ENCODE data around the gene SYNJ1. TPM values are rescaled to one million over a fixed set of nuclear protein-coding genes. Genes with fewer than 3 reads are reported as not detected.

Gene SYNJ1
- total and polyA plus RNA-seq, 9 of the 15 experiments (the other 6 are each of a cell fraction or from before 2014, with no cell fraction given) = 2.4 to 10.6 (median 5.6) TPM

DNA sequence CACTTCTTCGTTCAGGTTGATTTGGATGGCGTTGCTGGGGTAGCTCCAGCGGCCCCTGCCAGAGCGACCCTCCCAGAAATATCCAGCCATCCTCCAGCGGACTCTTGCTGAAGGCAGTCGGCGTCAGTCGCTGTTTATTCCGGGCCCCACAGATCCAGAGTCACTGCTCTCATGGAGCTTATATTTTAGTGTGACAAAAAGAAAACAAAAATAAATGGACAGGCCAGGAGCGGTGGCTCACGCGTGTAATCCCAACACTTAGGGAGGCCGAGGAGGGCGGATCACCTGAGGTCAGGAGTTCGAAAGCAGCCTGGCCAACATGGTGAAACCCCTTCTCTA is 114.8 kb downstream of the SYNJ1 start (continued):
- TF ChIP-seq, protein P1, sequence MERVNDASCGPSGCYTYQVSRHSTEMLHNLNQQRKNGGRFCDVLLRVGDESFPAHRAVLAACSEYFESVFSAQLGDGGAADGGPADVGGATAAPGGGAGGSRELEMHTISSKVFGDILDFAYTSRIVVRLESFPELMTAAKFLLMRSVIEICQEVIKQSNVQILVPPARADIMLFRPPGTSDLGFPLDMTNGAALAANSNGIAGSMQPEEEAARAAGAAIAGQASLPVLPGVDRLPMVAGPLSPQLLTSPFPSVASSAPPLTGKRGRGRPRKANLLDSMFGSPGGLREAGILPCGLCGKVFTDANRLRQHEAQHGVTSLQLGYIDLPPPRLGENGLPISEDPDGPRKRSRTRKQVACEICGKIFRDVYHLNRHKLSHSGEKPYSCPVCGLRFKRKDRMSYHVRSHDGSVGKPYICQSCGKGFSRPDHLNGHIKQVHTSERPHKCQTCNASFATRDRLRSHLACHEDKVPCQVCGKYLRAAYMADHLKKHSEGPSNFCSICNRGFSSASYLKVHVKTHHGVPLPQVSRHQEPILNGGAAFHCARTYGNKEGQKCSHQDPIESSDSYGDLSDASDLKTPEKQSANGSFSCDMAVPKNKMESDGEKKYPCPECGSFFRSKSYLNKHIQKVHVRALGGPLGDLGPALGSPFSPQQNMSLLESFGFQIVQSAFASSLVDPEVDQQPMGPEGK (CRISPR knock-in tag; IDR thresholded peaks at IDR 0.05; ENCODE audit: borderline replicate concordance) = no peak
- TF ChIP-seq POU5F1 (IDR thresholded peaks at IDR 0.05; ENCODE audit: borderline replicate concordance, low read depth, low read length, partially characterized antibody) = no peak
- TF ChIP-seq EGR1 (conservative IDR thresholded peaks at IDR 0.05) = no peak
- TF ChIP-seq ZNF780A (CRISPR knock-in tag; IDR thresholded peaks at IDR 0.05) = no peak
- TF ChIP-seq ZNF644 (tag; IDR thresholded peaks at IDR 0.05; ENCODE audit: low read depth) = peak; percentile 60; the same call in 1 of the 2 replicates
- 0 out of 2 replicates have a peak, but pooled peaks have one; percentile 14 for TF ChIP-seq SUPT5H (IDR thresholded peaks at IDR 0.05)
- TF ChIP-seq CBX8 (IDR thresholded peaks at IDR 0.05; ENCODE audit: borderline replicate concordance, extremely low read depth, low read depth, low read length, poor library complexity, severe bottlenecking) = no peak
- TF ChIP-seq HIVEP1 (CRISPR knock-in tag; IDR thresholded peaks at IDR 0.05) = no peak
- TF ChIP-seq ZNF551 (CRISPR knock-in tag; IDR thresholded peaks at IDR 0.05) = no peak
- TF ChIP-seq, protein P2, sequence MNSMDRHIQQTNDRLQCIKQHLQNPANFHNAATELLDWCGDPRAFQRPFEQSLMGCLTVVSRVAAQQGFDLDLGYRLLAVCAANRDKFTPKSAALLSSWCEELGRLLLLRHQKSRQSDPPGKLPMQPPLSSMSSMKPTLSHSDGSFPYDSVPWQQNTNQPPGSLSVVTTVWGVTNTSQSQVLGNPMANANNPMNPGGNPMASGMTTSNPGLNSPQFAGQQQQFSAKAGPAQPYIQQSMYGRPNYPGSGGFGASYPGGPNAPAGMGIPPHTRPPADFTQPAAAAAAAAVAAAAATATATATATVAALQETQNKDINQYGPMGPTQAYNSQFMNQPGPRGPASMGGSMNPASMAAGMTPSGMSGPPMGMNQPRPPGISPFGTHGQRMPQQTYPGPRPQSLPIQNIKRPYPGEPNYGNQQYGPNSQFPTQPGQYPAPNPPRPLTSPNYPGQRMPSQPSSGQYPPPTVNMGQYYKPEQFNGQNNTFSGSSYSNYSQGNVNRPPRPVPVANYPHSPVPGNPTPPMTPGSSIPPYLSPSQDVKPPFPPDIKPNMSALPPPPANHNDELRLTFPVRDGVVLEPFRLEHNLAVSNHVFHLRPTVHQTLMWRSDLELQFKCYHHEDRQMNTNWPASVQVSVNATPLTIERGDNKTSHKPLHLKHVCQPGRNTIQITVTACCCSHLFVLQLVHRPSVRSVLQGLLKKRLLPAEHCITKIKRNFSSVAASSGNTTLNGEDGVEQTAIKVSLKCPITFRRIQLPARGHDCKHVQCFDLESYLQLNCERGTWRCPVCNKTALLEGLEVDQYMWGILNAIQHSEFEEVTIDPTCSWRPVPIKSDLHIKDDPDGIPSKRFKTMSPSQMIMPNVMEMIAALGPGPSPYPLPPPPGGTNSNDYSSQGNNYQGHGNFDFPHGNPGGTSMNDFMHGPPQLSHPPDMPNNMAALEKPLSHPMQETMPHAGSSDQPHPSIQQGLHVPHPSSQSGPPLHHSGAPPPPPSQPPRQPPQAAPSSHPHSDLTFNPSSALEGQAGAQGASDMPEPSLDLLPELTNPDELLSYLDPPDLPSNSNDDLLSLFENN (IDR thresholded peaks at IDR 0.05; ENCODE audit: low read depth in 2 of 2, low read length in 2 of 2) = no peak
- no peak for TF ChIP-seq TRIM24 (IDR thresholded peaks at IDR 0.05)
- no peak for TF ChIP-seq ZFP1 (CRISPR knock-in tag; IDR thresholded peaks at IDR 0.05)
- no peak for TF ChIP-seq MCM2 (IDR thresholded peaks at IDR 0.05; ENCODE audit: low read depth)
- no peak for TF ChIP-seq FOS (IDR thresholded peaks at IDR 0.05; ENCODE audit: extremely low read depth, insufficient read length)
- TF ChIP-seq NELFE (IDR thresholded peaks at IDR 0.05; ENCODE audit: insufficient read depth, insufficient read length) = no peak
- TF ChIP-seq GATA2 (CRISPR knock-in tag; IDR thresholded peaks at IDR 0.05) = no peak
- no peak for TF ChIP-seq TBL1XR1 (IDR thresholded peaks at IDR 0.05; ENCODE audit: low read length in 2 of 2)
- TF ChIP-seq NCOR1 (IDR thresholded peaks at IDR 0.05) = no peak
- TF ChIP-seq NFATC3 (IDR thresholded peaks at IDR 0.05) = no peak
- TF ChIP-seq HLTF (IDR thresholded peaks at IDR 0.05) = no peak
- TF ChIP-seq ZNF124 (CRISPR knock-in tag; IDR thresholded peaks at IDR 0.05) = no peak
- no peak for TF ChIP-seq NEUROD1 (IDR thresholded peaks at IDR 0.05; ENCODE audit: borderline replicate concordance, low read depth, low read length, partially characterized antibody)
- TF ChIP-seq GTF2E2 (tag; IDR thresholded peaks at IDR 0.05) = 0 out of 2 replicates have a peak, but pooled peaks have one; percentile 54
- no peak for TF ChIP-seq CAMTA2 (CRISPR knock-in tag; conservative IDR thresholded peaks at IDR 0.05)
- no peak for TF ChIP-seq GTF2F1 (IDR thresholded peaks at IDR 0.05; ENCODE audit: low read depth, low read length)
- TF ChIP-seq MTA1 (IDR thresholded peaks at IDR 0.05; ENCODE audit: borderline replicate concordance) = no peak
- no peak for TF ChIP-seq RB1 (IDR thresholded peaks at IDR 0.05; ENCODE audit: low read depth)

All from K562 (cell line).